Posterior vena cava (tissue), 2 donors: ENCODE data around the gene DISP2. TPM values are rescaled to one million over a fixed set of nuclear protein-coding genes. Genes with fewer than 3 reads are reported as not detected.

ENCODE experiments used
- DNase-seq: peaks from one replicate; pipeline ENCODE4 v3.0.0-alpha.2; 2020; ENCODE audit warnings: low spot score
- intact Hi-C, 2 donors: fragments of 100-400 bp; cut with DNase I; formaldehyde crosslinking; loops; one replicate each; pipeline versions ENCODE4 v1.14.1 to v1.14.2; 2022 to 2023
- total RNA-seq, 2 donors: library from RNA; stranded (reverse); fragmentation: NEBNext Ultra II Directional; extraction: Animal tissue kit (Norgen Biotek cat#: 25700); gene quantifications; one replicate each; pipeline ENCODE4 v1.2.1, GENCODE V29; 2021
- donor health status: DM: yes; HTN: yes; CAD: no.
- donor health status: DM: yes; HTN: yes; CAD: no.

DISP2 gene
- total RNA-seq, 2 donors from 2014 or later, result 0.05 to 0.32 TPM

GRCh38 chr15:40405501-40406381, 47.7 kb downstream of the DISP2 start, which contains the start of gene IVD:
Gene IVD, plus strand, starts transcription at chr15:40405795. Its CDS starts 33 bp downstream, at chr15:40405828.
- intact Hi-C loops, result no loop called here
- DNase-seq, result peak; percentile 98

DNA sequence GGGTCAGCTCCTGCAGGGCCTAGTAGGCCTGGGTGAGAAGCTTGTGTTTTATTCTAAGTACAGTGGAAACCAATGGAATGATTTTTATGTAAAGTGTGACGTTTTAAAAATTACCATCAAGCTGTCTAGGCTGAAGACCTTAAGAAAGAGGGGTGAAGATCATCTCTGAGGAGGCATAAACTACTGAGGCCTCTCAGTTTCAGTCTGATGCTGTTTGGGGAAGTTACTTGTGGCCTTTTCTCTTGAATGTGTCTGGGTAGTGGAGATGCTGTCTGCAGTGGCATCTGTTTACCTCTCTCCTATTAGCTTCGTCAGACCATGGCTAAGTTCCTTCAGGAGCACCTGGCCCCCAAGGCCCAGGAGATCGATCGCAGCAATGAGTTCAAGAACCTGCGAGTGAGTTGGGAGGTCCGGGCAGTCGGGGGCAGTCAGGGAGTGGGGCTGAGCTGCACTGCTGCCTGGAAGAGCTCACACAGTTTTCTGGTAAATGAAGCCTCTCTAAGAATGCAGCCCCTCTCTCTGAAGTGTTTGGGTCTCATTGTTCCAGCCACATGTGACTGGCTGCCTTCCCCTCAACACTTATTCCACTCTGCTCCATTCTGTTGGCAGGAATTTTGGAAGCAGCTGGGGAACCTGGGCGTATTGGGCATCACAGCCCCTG, 49.4 kb downstream of the DISP2 start:
- DNase-seq, result peak; percentile 28
- intact Hi-C loops, result no loop called here

DNA sequence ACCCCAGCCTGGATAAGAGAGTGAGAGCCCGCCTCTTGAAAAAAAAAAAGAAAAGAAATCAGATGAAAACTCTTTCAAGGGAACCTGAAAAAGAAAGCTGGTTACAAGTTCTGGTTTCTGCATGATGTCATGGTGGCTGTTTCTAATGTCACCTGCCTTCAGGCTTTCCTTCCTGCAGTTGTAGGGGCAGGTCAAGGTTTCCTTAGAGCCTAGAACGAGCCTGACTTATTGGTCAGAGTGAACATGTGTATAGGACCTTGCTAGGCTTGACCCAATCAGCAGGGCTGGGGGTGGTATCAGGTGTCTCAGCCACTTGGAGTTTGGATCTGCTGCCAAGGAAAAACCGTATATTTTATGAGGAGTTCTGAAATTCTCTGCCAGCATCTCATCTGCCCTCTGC, 51.3 kb downstream of the DISP2 start:
- intact Hi-C loops, result no loop called here

GRCh38 chr15:40410476-40410875, 52.5 kb downstream of the DISP2 start:
- DNase-seq, result peak; percentile 58
- intact Hi-C loops, result no loop called here

More for the DNA sequence above, 51.3 kb downstream of the DISP2 start:
- no peak for DNase-seq

DNA sequence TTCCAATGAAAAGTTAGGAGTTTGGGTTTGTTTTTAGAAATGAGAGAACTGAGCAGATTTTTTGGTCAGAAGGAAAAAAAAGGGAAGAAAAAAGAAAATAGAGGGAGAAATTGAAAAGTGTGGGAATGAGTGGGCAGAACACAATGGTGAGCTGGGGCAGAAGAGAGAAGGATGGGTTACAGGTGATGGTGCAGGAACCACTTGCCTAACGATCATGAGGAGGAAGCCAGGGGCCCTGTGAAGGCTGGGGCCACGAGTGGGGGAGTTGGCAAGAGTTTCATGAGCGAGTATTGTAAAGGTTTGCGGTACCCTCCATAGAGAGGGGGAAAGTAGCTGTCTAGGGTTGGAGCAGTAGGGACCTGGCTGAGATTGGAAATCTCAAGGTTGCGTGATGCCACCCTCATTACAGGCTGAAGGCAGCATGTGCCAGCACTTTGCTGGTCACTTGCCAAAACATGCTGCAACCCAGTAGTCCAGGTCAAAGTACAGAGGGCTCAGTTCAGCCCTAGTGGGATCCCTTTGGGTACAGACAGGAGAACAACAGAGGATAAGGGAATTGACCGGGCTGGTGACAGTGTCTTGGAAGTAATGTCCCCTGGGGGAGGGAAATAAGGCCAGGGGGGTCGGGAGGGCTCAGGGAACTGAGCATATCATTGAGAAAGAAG, 54.2 kb downstream of the DISP2 start:
- intact Hi-C loops, result no loop called here

DNA sequence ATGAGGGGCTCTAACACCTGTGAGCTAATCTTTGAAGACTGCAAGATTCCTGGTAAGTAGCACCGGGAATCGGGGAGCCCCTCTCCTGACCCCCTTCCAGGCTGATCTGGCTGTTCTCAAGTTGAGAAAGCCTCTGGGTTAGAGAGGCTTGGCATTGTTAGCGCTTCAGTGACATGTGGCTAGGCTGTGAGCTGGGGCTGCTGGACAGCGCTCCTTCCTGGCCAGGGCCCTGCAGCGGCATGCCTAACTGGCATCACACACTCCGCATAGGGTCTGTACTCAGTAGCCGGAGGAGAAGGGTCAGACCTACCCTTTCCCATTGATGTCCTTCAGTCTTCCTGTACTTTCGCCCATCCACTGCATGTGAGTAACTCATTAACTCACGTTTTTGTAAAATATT, 55.0 kb downstream of the DISP2 start:
- peak; percentile 30 for DNase-seq
- intact Hi-C loops, result no loop called here

More for the DNA sequence above, 54.2 kb downstream of the DISP2 start:
- DNase-seq, result peak; percentile 38

DNA sequence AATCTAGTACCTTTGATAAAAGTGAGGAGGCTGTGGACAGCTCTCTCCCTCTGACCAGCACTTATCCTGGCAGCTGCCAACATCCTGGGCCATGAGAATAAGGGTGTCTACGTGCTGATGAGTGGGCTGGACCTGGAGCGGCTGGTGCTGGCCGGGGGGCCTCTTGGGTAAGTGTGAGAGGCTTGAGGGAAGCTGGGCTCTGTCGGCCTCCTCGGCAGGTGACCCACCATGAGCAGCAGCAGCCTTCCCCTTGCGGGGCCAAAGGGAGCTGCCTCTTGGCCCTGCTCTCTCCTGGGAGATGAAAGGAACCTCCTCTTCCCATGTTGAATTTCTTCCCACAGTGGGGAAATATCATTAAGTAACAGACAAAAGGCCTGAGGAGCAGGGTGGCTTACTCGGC, 56.8 kb downstream of the DISP2 start:
- intact Hi-C loops, result no loop called here
- peak; percentile 36 for DNase-seq

GRCh38 chr15:40415226-40415625, 57.2 kb downstream of the DISP2 start:
- DNase-seq, result peak; percentile 10
- intact Hi-C loops, result no loop called here

DNA sequence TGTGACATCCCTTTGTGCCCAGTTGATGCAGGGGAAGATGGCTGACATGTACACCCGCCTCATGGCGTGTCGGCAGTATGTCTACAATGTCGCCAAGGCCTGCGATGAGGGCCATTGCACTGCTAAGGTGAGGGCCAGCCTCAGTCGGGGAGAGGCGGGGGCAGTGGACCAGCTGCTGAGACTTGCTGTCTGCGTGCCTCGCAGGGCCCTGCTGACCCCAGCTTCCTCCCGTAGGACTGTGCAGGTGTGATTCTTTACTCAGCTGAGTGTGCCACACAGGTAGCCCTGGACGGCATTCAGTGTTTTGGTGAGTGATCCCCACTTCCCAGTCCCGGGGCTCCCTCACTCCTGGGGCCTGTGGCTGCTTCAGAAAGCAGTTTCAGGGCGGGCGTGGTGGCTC, 58.0 kb downstream of the DISP2 start:
- peak; percentile 63 for DNase-seq
- intact Hi-C loops, result no loop called here

GRCh38 chr15:40418126-40418525, 60.1 kb downstream of the DISP2 start:
- DNase-seq, result peak; percentile 12
- intact Hi-C loops, result loop anchor here in 1 of 2 donors (2.0 kb wide), 1 partner anchor 53 kb away; no protein-coding TSS in a partner anchor

- intact Hi-C loops, result loop anchor here (2.0 to 5.0 kb wide), 2 partner anchors 139 to 242 kb away; no protein-coding TSS in a partner anchor
- DNase-seq, result no peak
Measured at GRCh38 chr15:40420071-40420713, 62.2 kb downstream of the DISP2 start.

DNA sequence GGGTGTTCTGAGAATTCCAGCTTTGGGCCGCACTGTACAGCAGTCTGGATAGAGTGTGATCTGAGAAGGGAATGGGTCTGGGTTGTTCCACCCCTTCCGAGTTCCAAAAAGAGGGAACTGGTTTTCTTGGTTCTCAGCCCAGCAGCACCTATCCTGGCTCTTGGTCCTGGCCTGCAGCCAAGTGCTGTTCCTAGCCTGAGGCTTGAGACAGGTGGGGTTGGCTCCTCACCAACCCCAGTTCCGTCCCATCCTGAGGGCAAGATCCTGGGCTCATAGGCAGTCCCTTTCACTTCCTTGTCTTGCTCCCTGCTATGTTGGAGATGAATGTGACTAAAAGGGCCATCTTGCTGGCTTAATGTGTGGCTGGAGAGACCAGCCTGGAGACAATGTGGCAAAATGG, 62.8 kb downstream of the DISP2 start:
- intact Hi-C loops, result loop anchor here (2.0 to 5.0 kb wide), 2 partner anchors 140 to 242 kb away; no protein-coding TSS in a partner anchor
- DNase-seq, result no peak

GRCh38 chr15:40421246-40422157, 63.5 kb downstream of the DISP2 start:
- intact Hi-C loops, result loop anchor here (1.0 to 5.0 kb wide), 3 partner anchors 24 to 241 kb away; no protein-coding TSS in a partner anchor
- peak; percentile 94 for DNase-seq

DNA sequence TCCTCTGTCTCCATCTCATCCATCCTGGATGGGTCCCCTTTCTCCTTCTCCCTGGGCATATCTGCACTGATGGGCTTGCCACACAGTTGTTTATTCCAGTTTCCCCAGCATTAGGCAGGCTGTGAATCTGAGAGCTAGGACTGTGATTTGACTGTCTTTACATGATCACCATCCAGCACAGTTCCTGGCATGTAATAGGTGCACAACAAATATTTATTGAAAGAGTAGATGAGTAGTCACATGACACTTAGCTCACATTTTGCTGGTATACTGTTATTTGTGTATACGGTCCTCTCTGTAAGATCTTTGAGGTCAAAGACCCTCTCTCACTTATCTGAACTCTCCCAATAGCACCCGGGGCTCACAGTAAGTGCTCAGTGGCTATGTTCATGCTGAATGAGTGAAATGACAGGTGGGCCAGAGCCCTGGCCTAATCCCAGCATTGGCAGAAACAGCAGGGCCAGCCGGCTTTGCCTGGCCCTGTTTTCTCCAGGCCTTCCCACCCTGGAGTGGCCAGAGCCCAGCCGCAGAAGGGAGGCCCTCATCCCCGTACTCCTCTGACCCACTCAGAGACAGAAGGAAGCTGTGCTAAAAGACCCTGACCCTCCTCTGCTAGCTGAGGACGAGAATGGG, 66.6 kb downstream of the DISP2 start:
- intact Hi-C loops, result loop anchor here in 1 of 2 donors (5.0 kb wide), 2 partner anchors 147 to 238 kb away; no protein-coding TSS in a partner anchor
- DNase-seq, result no peak

- intact Hi-C loops, result loop anchor here in 1 of 2 donors (5.0 kb wide), 1 partner anchor 148 kb away; no protein-coding TSS in a partner anchor
- no peak for DNase-seq
Measured at GRCh38 chr15:40425681-40426080, 67.7 kb downstream of the DISP2 start.

- intact Hi-C loops, result loop anchor here in 1 of 2 donors (5.0 kb wide), 1 partner anchor 150 kb away; no protein-coding TSS in a partner anchor
- DNase-seq, result no peak
Measured at GRCh38 chr15:40427188-40427587, 69.2 kb downstream of the DISP2 start.

DNA sequence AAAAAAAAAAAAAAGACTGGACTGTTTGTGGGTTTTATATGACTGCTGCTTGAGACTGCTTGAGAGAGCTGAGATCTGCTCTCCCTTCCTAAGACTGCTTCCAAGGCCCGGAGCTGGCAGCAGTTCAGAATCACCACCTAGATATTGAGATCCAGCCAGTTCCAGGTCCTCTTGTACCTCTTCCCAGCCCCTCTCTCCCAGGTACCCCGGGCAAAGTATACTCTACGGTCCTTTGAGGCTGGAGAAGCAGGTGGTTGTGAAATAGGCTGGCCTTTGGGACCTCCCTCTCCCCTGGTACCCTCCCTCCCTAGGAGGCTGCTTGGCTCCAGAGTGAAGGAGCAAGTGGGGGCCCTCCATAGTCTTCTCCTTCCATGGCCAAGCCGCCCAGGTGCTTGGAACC, 70.2 kb downstream of the DISP2 start:
- DNase-seq, result no peak
- intact Hi-C loops, result loop anchor here in 1 of 2 donors (5.0 kb wide), 1 partner anchor 151 kb away; no protein-coding TSS in a partner anchor
